ENCODE results near the gene SDK2.

Gene SDK2

DNA sequence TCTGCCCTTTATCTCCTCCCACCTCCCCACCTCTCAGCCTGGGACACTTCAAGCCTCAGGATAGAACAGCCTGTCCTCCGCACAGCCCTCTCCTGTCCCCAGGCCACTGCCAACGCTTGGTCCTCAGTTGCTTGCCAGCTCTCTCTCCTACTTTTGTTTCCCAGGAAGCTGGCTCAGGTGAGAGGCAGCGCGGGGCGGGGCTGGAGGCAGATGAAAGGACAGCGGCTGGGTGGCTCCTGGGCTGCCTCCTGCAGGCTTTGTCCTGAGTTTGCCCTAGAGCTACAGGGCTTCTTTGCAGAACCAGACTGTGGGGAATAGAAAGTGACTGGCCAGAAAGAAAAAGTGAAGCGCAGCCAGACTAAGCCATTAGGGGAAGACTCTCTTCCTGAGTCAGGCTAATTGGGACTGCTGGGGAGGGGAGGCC lies 284.2 kb downstream of the SDK2 start:
- in situ Hi-C loops (cut with HindIII; ENCODE audit: low sequenced_read_pairs): no loop called here

DNA sequence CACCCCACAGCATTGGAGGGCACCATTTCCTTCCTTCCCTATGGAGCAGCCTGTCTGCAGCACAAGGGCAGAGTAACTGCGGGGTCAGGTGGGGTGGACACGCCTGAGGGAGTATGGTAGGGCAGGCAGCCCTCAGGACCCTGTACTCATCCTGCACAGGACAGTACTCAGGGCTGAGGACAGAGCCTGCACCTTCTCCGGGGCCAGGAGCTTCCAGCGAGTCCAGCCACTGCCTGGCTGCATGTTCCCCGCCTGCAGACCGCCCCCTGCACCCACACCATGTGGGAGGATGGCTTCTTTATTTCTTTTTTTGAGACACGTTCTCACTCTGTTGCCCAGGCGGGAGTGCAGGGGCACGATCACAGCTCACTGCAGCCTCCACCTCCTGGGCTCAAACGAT lies 284.9 kb downstream of the SDK2 start:
- in situ Hi-C loops (cut with HindIII; ENCODE audit: low sequenced_read_pairs): no loop called here

DNA sequence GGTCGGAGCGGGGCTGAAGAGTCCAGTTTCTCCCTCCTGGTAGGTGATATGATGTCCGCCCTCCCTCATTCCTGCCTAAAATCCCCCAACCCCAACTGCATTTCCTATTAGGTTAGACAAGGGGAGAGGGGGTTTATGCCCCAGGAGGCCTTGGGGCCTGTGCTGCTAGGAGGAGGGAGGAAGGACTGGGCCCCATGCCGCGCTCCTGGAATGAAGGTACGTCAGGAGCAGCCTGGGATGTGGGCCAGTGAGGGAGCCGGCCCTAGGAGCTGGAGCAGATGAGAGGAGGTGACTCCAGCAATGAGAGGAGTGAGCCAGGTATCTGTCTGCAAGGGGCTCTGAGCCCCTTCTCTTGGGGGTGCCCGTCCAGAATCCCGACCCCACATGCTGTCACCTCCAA lies 285.6 kb downstream of the SDK2 start:
- in situ Hi-C loops (cut with HindIII; ENCODE audit: low sequenced_read_pairs): no loop called here

DNA sequence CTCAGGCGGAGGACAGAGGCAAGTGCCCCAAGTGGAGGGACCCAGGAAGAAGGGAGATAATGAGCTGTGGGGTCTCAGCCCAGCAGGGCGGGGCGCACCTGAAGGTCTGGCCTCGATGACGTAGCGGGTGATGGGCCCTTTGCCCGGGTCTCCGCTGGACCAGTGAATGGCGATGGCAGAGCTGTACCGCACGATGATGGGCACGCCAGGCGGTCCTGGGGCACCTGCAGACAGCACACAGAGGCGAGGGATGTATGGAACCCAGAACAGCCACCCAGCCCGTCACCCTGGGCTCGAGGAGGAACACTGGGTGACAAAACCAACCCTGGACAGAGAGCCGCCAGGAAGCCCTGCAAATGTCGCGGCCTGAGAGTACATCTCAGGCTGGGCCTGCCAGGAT lies 286.3 kb downstream of the SDK2 start:
- in situ Hi-C loops (cut with HindIII; ENCODE audit: low sequenced_read_pairs): no loop called here

- in situ Hi-C loops (cut with HindIII; ENCODE audit: low sequenced_read_pairs): no loop called here
These were observed 286.9 kb downstream of the SDK2 start for GRCh38 chr17:73357318-73357717.

DNA sequence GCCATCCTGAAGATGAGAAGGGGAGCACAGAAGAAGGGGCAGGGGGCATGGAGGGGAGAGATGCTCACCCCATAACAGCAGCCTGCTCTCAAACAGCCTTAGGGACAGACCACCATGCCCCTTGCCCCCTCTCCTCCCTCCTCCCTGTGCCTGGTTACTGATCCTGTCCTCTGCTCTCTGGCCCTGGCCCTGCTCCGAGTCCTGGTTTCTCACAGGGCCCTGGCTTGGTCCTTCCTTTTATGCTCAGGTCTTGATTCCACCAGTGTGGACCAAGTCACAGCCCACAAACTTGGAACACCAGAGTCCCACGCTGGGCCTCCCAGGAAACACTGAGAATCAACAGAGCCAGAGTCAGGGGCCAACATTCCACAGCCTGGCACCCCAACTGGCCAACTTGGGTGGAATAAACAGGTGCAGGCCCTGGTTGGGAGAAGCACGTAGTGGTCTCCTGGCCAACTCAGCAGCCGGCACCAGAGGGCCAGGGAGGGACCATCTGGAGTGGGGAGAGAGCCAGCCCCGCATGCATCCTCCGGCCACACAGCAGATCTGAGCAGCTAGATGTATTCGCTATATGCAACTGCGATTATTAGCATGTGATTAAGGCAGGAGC lies 287.6 kb downstream of the SDK2 start:
- in situ Hi-C loops (cut with HindIII; ENCODE audit: low sequenced_read_pairs): no loop called here

- in situ Hi-C loops (cut with HindIII; ENCODE audit: low sequenced_read_pairs): no loop called here
These were observed 289.6 kb downstream of the SDK2 start for GRCh38 chr17:73354423-73355284.

- in situ Hi-C loops (cut with HindIII; ENCODE audit: low sequenced_read_pairs): no loop called here
These were observed 292.0 kb downstream of the SDK2 start for GRCh38 chr17:73352261-73352660.

DNA sequence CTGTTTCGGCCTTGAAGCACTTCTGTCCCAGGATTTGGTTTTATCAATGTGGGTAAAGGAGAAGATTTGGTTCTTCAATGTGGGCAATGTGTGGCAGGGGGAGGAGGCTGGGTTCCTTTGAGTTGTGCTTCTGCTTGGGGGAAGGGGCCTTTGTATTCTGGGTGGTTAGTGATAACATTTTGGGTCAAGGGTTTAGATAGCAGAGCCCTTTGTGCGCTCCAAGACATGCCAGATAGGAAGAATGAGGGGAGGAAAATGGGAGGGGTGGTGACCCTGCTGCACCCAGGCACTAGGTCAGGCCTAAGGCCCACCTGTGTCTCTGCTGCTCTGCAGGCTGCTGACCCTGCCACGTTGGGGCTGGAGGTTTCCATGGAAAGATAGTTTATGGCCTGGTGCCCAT lies 292.5 kb downstream of the SDK2 start:
- in situ Hi-C loops (cut with HindIII; ENCODE audit: low sequenced_read_pairs): no loop called here

DNA sequence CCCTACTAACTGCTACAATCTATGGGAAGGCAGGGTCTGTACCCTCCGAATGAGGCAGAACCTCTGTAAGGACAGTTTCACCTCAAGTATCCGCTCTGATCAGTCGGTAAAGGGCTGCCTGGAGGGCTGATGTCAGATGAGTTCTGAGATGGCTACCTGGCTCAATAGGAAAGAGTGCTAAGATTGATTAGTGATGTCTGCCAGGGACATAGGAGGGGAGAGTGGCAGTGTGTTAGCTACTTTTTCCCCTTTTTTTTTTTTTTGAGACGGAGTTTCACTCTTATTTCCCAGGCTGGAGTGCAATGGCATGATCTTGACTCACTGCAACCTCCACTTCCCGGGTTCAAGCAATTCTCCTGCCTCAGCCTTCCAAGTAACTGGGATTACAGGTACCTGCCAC lies 293.4 kb downstream of the SDK2 start:
- in situ Hi-C loops (cut with HindIII; ENCODE audit: low sequenced_read_pairs): no loop called here

- in situ Hi-C loops (cut with HindIII; ENCODE audit: low sequenced_read_pairs): loop anchor here (5.0 kb wide), 3 partner anchors 43 to 102 kb away; no protein-coding TSS in a partner anchor
These were observed 294.6 kb downstream of the SDK2 start for GRCh38 chr17:73349647-73350046.

DNA sequence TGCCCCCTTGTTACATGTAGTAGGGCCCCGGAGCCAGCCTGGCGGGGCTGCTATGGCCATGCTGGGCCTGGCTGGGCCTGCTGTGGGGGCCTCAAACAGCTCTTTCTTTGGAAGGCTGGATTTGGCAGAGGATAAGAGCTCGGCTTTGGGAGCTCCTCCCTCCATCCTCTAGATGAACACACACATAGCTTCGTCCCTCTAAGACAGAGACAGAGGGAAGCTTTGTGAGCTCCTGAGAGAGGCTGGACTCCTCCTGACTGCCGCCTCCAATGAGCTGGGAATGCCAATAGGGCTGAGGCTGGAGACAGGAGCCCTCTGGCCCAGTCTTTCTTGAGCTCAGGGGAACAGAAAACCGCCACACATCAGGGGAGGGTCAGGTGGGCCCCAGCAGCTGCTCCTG lies 295.1 kb downstream of the SDK2 start:
- in situ Hi-C loops (cut with HindIII; ENCODE audit: low sequenced_read_pairs): loop anchor here (5.0 kb wide), 3 partner anchors 43 to 102 kb away; no protein-coding TSS in a partner anchor

DNA sequence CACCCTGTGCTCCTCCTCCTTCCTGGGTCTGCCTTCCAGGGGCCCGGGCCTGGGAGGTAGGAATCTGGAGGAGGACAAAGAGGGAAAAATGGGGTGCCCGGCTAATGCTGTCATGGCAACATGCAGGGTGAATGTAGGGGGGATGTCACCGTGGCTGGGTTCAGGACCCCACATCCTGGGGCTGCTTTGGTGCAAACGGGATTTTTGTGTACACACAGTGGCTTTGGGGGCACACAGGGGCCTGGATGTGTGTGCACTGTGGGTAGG lies 295.5 kb downstream of the SDK2 start:
- in situ Hi-C loops (cut with HindIII; ENCODE audit: low sequenced_read_pairs): loop anchor here (5.0 kb wide), 3 partner anchors 44 to 101 kb away; no protein-coding TSS in a partner anchor

GRCh38 chr17:73348018-73348828 lies 296.0 kb downstream of the SDK2 start:
- in situ Hi-C loops (cut with HindIII; ENCODE audit: low sequenced_read_pairs): loop anchor here (5.0 kb wide), 3 partner anchors 44 to 101 kb away; no protein-coding TSS in a partner anchor

- in situ Hi-C loops (cut with HindIII; ENCODE audit: low sequenced_read_pairs): loop anchor here (5.0 kb wide), 3 partner anchors 45 to 100 kb away; no protein-coding TSS in a partner anchor
These were observed 296.9 kb downstream of the SDK2 start for GRCh38 chr17:73347351-73347750.

DNA sequence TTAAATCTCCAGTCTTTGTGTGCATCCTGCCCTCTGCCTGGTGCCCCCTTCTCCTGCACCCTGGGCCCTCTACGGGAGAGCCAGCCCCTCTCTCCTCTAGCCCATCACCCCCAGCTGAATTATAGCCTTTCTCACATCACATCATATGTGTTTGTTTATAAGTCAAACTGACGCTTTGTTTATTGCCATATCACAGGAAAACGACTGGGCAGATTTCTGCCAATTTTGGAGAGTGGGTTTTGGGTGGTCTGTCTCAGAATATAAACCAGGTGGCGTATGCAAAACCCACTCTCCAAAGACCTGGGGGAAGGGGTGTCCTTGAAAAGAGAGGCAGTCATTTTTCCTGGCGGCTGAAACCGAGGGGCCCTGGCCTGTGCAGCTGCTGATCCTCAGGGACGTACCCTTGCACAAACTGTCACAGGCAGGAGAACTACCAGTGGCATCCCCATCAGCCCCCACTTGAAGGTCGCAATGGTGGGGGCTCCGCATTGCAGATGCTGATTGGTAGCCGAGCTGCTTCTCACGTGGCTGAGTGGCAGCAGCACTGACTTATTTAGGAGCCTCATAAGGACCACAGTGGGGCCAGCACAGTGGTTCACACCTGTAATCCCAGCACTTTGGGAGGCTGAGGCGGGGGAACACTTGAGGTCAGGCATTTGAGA lies 297.6 kb downstream of the SDK2 start:
- in situ Hi-C loops (cut with HindIII; ENCODE audit: low sequenced_read_pairs): loop anchor here (5.0 kb wide), 3 partner anchors 46 to 99 kb away; no protein-coding TSS in a partner anchor

GRCh38 chr17:73343739-73344454 lies 300.3 kb downstream of the SDK2 start:
- in situ Hi-C loops (cut with HindIII; ENCODE audit: low sequenced_read_pairs): no loop called here

DNA sequence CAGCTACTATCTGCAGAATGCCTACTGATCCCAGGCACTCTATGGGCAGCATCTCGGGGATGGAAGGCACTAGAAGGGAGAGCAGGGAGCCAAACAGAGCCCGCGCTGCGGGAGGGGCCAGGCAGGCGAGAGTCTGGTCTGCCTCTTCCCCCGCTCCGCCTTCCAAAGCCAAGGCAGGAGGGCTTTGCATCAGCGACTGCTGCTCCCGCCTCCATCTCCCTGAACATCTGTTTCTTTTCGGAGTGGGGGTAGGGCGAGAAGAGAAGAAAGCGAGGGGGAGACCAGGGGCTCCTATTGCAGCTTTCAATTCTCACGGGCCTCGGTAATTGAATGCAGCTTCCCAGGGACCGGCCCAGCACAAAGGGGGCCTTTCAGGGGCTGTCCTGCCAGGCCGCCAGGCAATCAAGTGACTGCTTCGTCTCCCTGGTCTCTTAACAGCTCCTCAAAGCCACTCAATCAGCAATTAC lies 301.0 kb downstream of the SDK2 start:
- in situ Hi-C loops (cut with HindIII; ENCODE audit: low sequenced_read_pairs): no loop called here

- in situ Hi-C loops (cut with HindIII; ENCODE audit: low sequenced_read_pairs): no loop called here
These were observed 301.6 kb downstream of the SDK2 start for GRCh38 chr17:73342541-73343167.
